HepG2 (cell line): ENCODE measurements around the gene FALEC. TPM values are rescaled to one million over a fixed set of nuclear protein-coding genes. Genes with fewer than 3 reads are reported as not detected.

Experiments
- CREB3 ChIP-seq: sonication (generic); formaldehyde crosslinking; IDR thresholded peaks from 2 replicates; pipeline ENCODE4 v1.5.0; 2020; ENCODE audit warnings: missing genetic modification reagents
- EEA1 ChIP-seq: sonication (generic); formaldehyde crosslinking; IDR thresholded peaks from 2 replicates; pipeline ENCODE4 v1.5.1; 2020; ENCODE audit warnings: mild to moderate bottlenecking, missing genetic modification reagents, borderline replicate concordance
- ELF1 ChIP-seq: sonication (generic); formaldehyde crosslinking; IDR thresholded peaks from 2 replicates; pipeline ENCODE4 v1.4.0; 2020; ENCODE audit warnings: missing genetic modification reagents
- GFI1 ChIP-seq: sonication (generic); formaldehyde crosslinking; IDR thresholded peaks from 2 replicates; pipeline ENCODE4 v1.5.0; 2020; ENCODE audit warnings: missing genetic modification reagents, mild to moderate bottlenecking, borderline replicate concordance
- GPN1 ChIP-seq: sonication (generic); formaldehyde crosslinking; IDR thresholded peaks from 2 replicates; pipeline ENCODE4 v1.5.1; 2020; ENCODE audit warnings: missing genetic modification reagents, borderline replicate concordance
- NR2F6 ChIP-seq, 2 experiments: IDR thresholded peaks; 2 replicates each; pipeline ENCODE4 v1.6.1; 2016; ENCODE audit warnings: antibody characterized with exemption in 1 of 2, mild to moderate bottlenecking in 1 of 2
- PATZ1 ChIP-seq: sonication (generic); formaldehyde crosslinking; IDR thresholded peaks from 2 replicates; pipeline ENCODE4 v1.4.0; 2020; ENCODE audit warnings: missing genetic modification reagents
- RORA ChIP-seq: sonication (generic); formaldehyde crosslinking; IDR thresholded peaks from 2 replicates; pipeline ENCODE4 v1.5.0; 2020; ENCODE audit warnings: mild to moderate bottlenecking, missing genetic modification reagents, moderate library complexity
- SIN3A ChIP-seq: IDR thresholded peaks from 2 replicates; pipeline ENCODE4 v1.6.1; 2011; ENCODE audit warnings: low read depth, mild to moderate bottlenecking, control low read depth, low read length, borderline replicate concordance
- ZBTB4 ChIP-seq: sonication (generic); formaldehyde crosslinking; IDR thresholded peaks from 2 replicates; pipeline ENCODE4 v1.4.0; 2020; ENCODE audit warnings: missing genetic modification reagents, mild to moderate bottlenecking, borderline replicate concordance
- ZNF124 ChIP-seq: sonication (generic); formaldehyde crosslinking; IDR thresholded peaks from 2 replicates; pipeline ENCODE4 v1.4.0; 2020; ENCODE audit warnings: missing genetic modification reagents
- ZNF180 ChIP-seq: sonication (generic); formaldehyde crosslinking; IDR thresholded peaks from 2 replicates; pipeline ENCODE4 v1.4.0; 2020; ENCODE audit warnings: low read depth, missing genetic modification reagents, borderline replicate concordance
- ZNF354B ChIP-seq: sonication (generic); formaldehyde crosslinking; IDR thresholded peaks from 2 replicates; pipeline ENCODE4 v1.8.0; 2022; ENCODE audit warnings: mild to moderate bottlenecking, missing genetic modification reagents
- ZNF451 ChIP-seq: sonication (generic); formaldehyde crosslinking; IDR thresholded peaks from 2 replicates; pipeline ENCODE4 v1.5.0; 2020; ENCODE audit warnings: mild to moderate bottlenecking, missing genetic modification reagents
- ZNF576 ChIP-seq: sonication (generic); formaldehyde crosslinking; IDR thresholded peaks from 2 replicates; pipeline ENCODE4 v1.4.0; 2020; ENCODE audit warnings: mild to moderate bottlenecking, missing genetic modification reagents
- ZNF678 ChIP-seq: sonication (generic); formaldehyde crosslinking; IDR thresholded peaks from 2 replicates; pipeline ENCODE4 v1.4.0; 2020; ENCODE audit warnings: mild to moderate bottlenecking, missing genetic modification reagents
- ZNF7 ChIP-seq: IDR thresholded peaks from 2 replicates; pipeline ENCODE4 v1.6.1; 2016; ENCODE audit warnings: missing biosample characterization, missing genetic modification reagents
- ZNF704 ChIP-seq: sonication (generic); formaldehyde crosslinking; IDR thresholded peaks from 2 replicates; pipeline ENCODE4 v1.8.1; 2023; ENCODE audit warnings: mild to moderate bottlenecking, inconsistent platforms, moderate library complexity, missing genetic modification reagents, borderline replicate concordance
- ZNF883 ChIP-seq: sonication (generic); formaldehyde crosslinking; IDR thresholded peaks from 2 replicates; pipeline ENCODE4 v1.5.1; 2020; ENCODE audit warnings: mild to moderate bottlenecking, missing genetic modification reagents; ENCODE audit errors: not compliant biosample characterization
- ZSCAN30 ChIP-seq: sonication (generic); formaldehyde crosslinking; IDR thresholded peaks from 2 replicates; pipeline ENCODE4 v1.5.0; 2020; ENCODE audit warnings: mild to moderate bottlenecking, missing genetic modification reagents
- polyA plus RNA-seq, 8 experiments: library from polyadenylated mRNA; depleted of rRNA in 3 of 8; stranded (reverse) in 7 of 8; unstranded in 1 of 8; fragments of >200 nt; fragmentation: Illumina TruSeq in 4 of 8; extraction: Trizol in 4 of 8; gene quantifications; 2 replicates each; pipeline versions ENCODE4 v1.2.1 to v1.2.3, GENCODE V29; 2011 to 2016; ENCODE audit warnings: low read depth in 4 of 8, missing spikeins in 1 of 8, mixed read lengths in 1 of 8; ENCODE audit not compliant: insufficient read depth in 1 of 8
- total RNA-seq, 5 experiments: library from RNA; depleted of rRNA; stranded (reverse); fragments of >200 nt; fragmentation: Illumina TruSeq; extraction: Trizol; gene quantifications; 2 replicates each; pipeline ENCODE4 v1.2.3, GENCODE V29; 2016; ENCODE audit warnings: low read depth in 1 of 5

FALEC gene
- total and polyA plus RNA-seq, 2 of the 13 experiments (the other 11 are each of a cell fraction or from before 2014, with no cell fraction given), result 0.33 to 0.71 TPM

GRCh38 chr1:150552128-150552910 is 36.8 kb downstream of the FALEC start (continued):
- TF ChIP-seq SIN3A (peak; percentile 28; the same call in 1 of the 2 replicates), ZNF354B (CRISPR knock-in tag) (no peak), NR2F6 (IDR thresholded peaks at IDR 0.05) (no peak), NR2F6 (CRISPR knock-in tag; IDR thresholded peaks at IDR 0.05) (peak; percentile 55), CREB3 (CRISPR knock-in tag) (no peak), ZNF451 (CRISPR knock-in tag) (no peak), ZSCAN30 (CRISPR knock-in tag) (no peak), ZNF576 (no peak), ZNF180 (no peak), ZNF678 (no peak), ZNF704 (CRISPR knock-in tag) (no peak), ZBTB4 (CRISPR knock-in tag) (no peak), GPN1 (CRISPR knock-in tag) (no peak), GFI1 (CRISPR knock-in tag) (no peak), EEA1 (CRISPR knock-in tag) (no peak), ZNF124 (no peak), ELF1 (CRISPR knock-in tag) (0 out of 2 replicates have a peak, but pooled peaks have one; percentile 13), RORA (CRISPR knock-in tag) (no peak), PATZ1 (CRISPR knock-in tag) (peak; percentile 95), ZNF883 (CRISPR knock-in tag) (no peak), ZNF7 (CRISPR knock-in tag) (no peak)
